Smooth muscle cell (in vitro differentiated cells): ENCODE measurements around the gene GNA15. TPM values are rescaled to one million over a fixed set of nuclear protein-coding genes. Genes with fewer than 3 reads are reported as not detected.
"Not testable (repeated sequence)": the region's sequence is repeated elsewhere in the genome, so short reads cannot be mapped to it uniquely, and the experiment has no call there.

Source experiments
- DNase-seq: peaks from one replicate; lab custom pipeline; 2025; ENCODE audit not compliant: unreplicated experiment; lab: John Stamatoyannopoulos, UW
- H2AFZ ChIP-seq: fragments of 200-600 bp; sonication (generic); 2 replicates; pipeline ENCODE4 v1.6.0; 2016; ENCODE audit warnings: antibody characterized with exemption, low read depth, mild to moderate bottlenecking
- H3F3A ChIP-seq: fragments of 200-600 bp; sonication (generic); 2 replicates; pipeline ENCODE4 v1.6.0; 2017; ENCODE audit warnings: antibody characterized with exemption, low read depth
- H3K27ac ChIP-seq: fragments of 200-600 bp; sonication (generic); 2 replicates; pipeline ENCODE4 v1.5.1; 2016; ENCODE audit warnings: low read depth, mild to moderate bottlenecking
- H3K27me3 ChIP-seq: fragments of 200-600 bp; sonication (generic); 2 replicates; pipeline ENCODE4 v1.6.1; 2016; ENCODE audit warnings: low read depth, mild to moderate bottlenecking
- H3K36me3 ChIP-seq: fragments of 200-600 bp; sonication (generic); 2 replicates; pipeline ENCODE4 v1.5.1; 2016; ENCODE audit warnings: low read depth
- H3K4me1 ChIP-seq: fragments of 200-600 bp; sonication (generic); 2 replicates; pipeline ENCODE4 v1.5.1; 2016; ENCODE audit warnings: low read depth
- H3K4me2 ChIP-seq: fragments of 200-600 bp; sonication (generic); 2 replicates; pipeline ENCODE4 v1.6.0; 2016; ENCODE audit warnings: mild to moderate bottlenecking
- H3K4me3 ChIP-seq: fragments of 200-600 bp; sonication (generic); 2 replicates; pipeline ENCODE4 v1.5.1; 2016; ENCODE audit warnings: mild to moderate bottlenecking
- H3K79me2 ChIP-seq: fragments of 200-600 bp; sonication (generic); 2 replicates; pipeline ENCODE4 v1.6.0; 2016; ENCODE audit warnings: low read depth, mild to moderate bottlenecking
- H3K9ac ChIP-seq: fragments of 200-600 bp; sonication (generic); 2 replicates; pipeline ENCODE4 v1.6.0; 2016; ENCODE audit warnings: low read depth
- H3K9me3 ChIP-seq: fragments of 200-600 bp; sonication (generic); replicated peaks from 2 replicates; pipeline ENCODE4 v1.5.1; 2016; ENCODE audit warnings: low read depth
- H4K20me1 ChIP-seq: fragments of 200-600 bp; sonication (generic); 2 replicates; pipeline ENCODE4 v1.6.0; 2016; ENCODE audit warnings: low read depth
- WGBS: methylation state at CpG from one replicate; pipeline ENCODE4 v1.1.7; 2016; ENCODE audit warnings: low lambda C conversion rate; 5-methylcytosine and 5-hydroxymethylcytosine counted together
- polyA plus RNA-seq: library from polyadenylated mRNA; unstranded; fragments of >200 nt; fragmentation: Nextera tagmentation; extraction: Ambion mirVana; gene quantifications from 2 replicates; pipeline ENCODE4 v1.2.1, GENCODE V29; 2016
- total RNA-seq: library from RNA; depleted of rRNA; stranded (reverse); fragments of >200 nt; gene quantifications from 2 replicates; pipeline ENCODE4 v1.2.3, GENCODE V29; 2014
- TF ChIP-seq, protein P1 (sequence below): fragments of 200-600 bp; sonication (generic); IDR thresholded peaks from 2 replicates; pipeline ENCODE4 v1.5.1; 2017; ENCODE audit warnings: borderline replicate concordance, mild to moderate bottlenecking, antibody characterized with exemption; ENCODE audit not compliant: insufficient read depth, poor library complexity, severe bottlenecking

GNA15 gene
- total and polyA plus RNA-seq, 2 experiments from 2014 or later = 1.2 to 1.8 TPM

- WGBS = 99% methylated on average over 18 of the region's 18 CpGs
- no peak overlapping the region for H3K27ac ChIP-seq
- H3K9me3 ChIP-seq = no peaks in the 10 kb centered on the region
- H4K20me1 ChIP-seq = peaks cover 26% of the 10 kb centered on the region
- no peaks in the 10 kb centered on the region for H3F3A ChIP-seq
- H3K9ac ChIP-seq = no peak overlapping the region
- H3K79me2 ChIP-seq = peaks cover 53% of the 10 kb centered on the region
- H3K4me1 ChIP-seq = peaks cover 6% of the 10 kb centered on the region
- TF ChIP-seq, protein P1, sequence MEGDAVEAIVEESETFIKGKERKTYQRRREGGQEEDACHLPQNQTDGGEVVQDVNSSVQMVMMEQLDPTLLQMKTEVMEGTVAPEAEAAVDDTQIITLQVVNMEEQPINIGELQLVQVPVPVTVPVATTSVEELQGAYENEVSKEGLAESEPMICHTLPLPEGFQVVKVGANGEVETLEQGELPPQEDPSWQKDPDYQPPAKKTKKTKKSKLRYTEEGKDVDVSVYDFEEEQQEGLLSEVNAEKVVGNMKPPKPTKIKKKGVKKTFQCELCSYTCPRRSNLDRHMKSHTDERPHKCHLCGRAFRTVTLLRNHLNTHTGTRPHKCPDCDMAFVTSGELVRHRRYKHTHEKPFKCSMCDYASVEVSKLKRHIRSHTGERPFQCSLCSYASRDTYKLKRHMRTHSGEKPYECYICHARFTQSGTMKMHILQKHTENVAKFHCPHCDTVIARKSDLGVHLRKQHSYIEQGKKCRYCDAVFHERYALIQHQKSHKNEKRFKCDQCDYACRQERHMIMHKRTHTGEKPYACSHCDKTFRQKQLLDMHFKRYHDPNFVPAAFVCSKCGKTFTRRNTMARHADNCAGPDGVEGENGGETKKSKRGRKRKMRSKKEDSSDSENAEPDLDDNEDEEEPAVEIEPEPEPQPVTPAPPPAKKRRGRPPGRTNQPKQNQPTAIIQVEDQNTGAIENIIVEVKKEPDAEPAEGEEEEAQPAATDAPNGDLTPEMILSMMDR = no peak
- H2AFZ ChIP-seq = no peak overlapping the region
- H3K4me3 ChIP-seq = no peak overlapping the region
- no peaks in the 10 kb centered on the region for H3K36me3 ChIP-seq
- H3K4me2 ChIP-seq = no peak overlapping the region
- no peak for DNase-seq
- no peaks in the 10 kb centered on the region for H3K27me3 ChIP-seq
Observed at GRCh38 chr19:3190470-3190770, 54.6 kb downstream of the GNA15 start.

GRCh38 chr19:3190921-3191805 is 55.3 kb downstream of the GNA15 start:
- no peaks in the 10 kb centered on the region for H3F3A ChIP-seq
- no peak overlapping the region for H3K27ac ChIP-seq
- no peak for DNase-seq
- peaks cover 6% of the 10 kb centered on the region for H3K4me1 ChIP-seq
- peaks cover 51% of the 10 kb centered on the region for H3K79me2 ChIP-seq
- WGBS = 97% methylated on average over 42 of the region's 46 CpGs
- H3K4me2 ChIP-seq = no peak overlapping the region
- TF ChIP-seq, protein P1 = no peak
- no peaks in the 10 kb centered on the region for H3K27me3 ChIP-seq
- peaks cover 26% of the 10 kb centered on the region for H4K20me1 ChIP-seq
- H2AFZ ChIP-seq = no peak overlapping the region
- no peak overlapping the region for H3K4me3 ChIP-seq
- H3K9me3 ChIP-seq = no peaks in the 10 kb centered on the region
- H3K36me3 ChIP-seq = no peaks in the 10 kb centered on the region
- no peak overlapping the region for H3K9ac ChIP-seq

DNA sequence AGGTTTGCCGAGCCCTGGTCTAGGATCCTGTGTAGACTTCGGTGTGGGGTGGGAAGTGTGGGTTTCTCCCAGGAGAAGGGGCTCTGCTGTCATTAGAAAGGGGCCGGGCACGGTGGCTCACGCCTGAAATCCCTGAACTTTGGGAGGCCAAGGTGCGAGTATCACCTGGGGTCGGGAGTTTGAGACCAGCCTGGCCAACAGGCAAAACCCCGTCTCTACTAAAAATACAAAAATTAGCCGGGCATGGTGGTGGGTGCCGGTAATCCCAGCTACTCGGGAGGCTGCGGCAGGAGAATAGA is 55.9 kb downstream of the GNA15 start:
- not testable (repeated sequence) for H3K36me3 ChIP-seq, DNase-seq, H2AFZ ChIP-seq, H3K9ac ChIP-seq, H3K4me2 ChIP-seq, H3K27ac ChIP-seq, H3K4me1 ChIP-seq, H3K9me3 ChIP-seq, H3F3A ChIP-seq, H3K4me3 ChIP-seq, H3K27me3 ChIP-seq
- Histone ChIP-seq H4K20me1 (peaks cover 26% of the 10 kb centered on the region), H3K79me2 (peaks cover 45% of the 10 kb centered on the region)
- 97% methylated on average over 12 of the region's 12 CpGs for WGBS

- Histone ChIP-seq H3K9ac (no peak overlapping the region), H3F3A (no peaks in the 10 kb centered on the region), H3K27me3 (no peaks in the 10 kb centered on the region), H3K4me3 (no peak overlapping the region), H3K27ac (no peak overlapping the region), H3K79me2 (peaks cover 40% of the 10 kb centered on the region), H4K20me1 (peaks cover 23% of the 10 kb centered on the region), H2AFZ (no peak overlapping the region), H3K4me2 (no peak overlapping the region), H3K9me3 (no peaks in the 10 kb centered on the region), H3K36me3 (no peaks in the 10 kb centered on the region), H3K4me1 (peaks cover 2% of the 10 kb centered on the region)
- WGBS = 98% methylated on average over 25 of the region's 32 CpGs
- TF ChIP-seq, protein P1 = no peak
- no peak for DNase-seq
Observed at GRCh38 chr19:3192228-3192635, 56.4 kb downstream of the GNA15 start.
